ENCODE measurements around the gene MARK4. TPM values are rescaled to one million over a fixed set of nuclear protein-coding genes. Genes with fewer than 3 reads are reported as not detected.

MARK4 gene
- total RNA-seq, 1 experiment from 2014 or later = 37.7 TPM

- Histone ChIP-seq H3K79me2 (ENCODE audit: insufficient read depth, low read length) (peaks cover 38% of the 10 kb centered on the region), H3K27ac (ENCODE audit: low read depth, low read length) (no peak overlapping the region), H3K27me3 (ENCODE audit: insufficient read depth, low read length) (no peaks in the 10 kb centered on the region), H3K36me3 (ENCODE audit: control insufficient read depth in 1 of 2, insufficient read depth in 2 of 2, low read length in 2 of 2) (no peaks in the 10 kb centered on the region; a peak in 1 of 4 replicates), H3K4me3 (replicated peaks in 1 of 2; ENCODE audit: low read depth in 1 of 2, low read length in 2 of 2) (no peak overlapping the region), H3K4me1 (ENCODE audit: control insufficient read depth in 1 of 2, insufficient read depth in 2 of 2, low read length in 2 of 2) (peaks cover 6 to 21% of the 10 kb centered on the region in 2 experiments; a peak in 3 of 4 replicates), H3K4me2 (ENCODE audit: low read length) (no peak overlapping the region), H3K9ac (ENCODE audit: low read length) (no peak overlapping the region), H3K9me2 (ENCODE audit: insufficient read depth) (no peaks in the 10 kb centered on the region), H4K20me1 (ENCODE audit: insufficient read depth) (no peaks in the 10 kb centered on the region), H2AFZ (ENCODE audit: low read depth, low read length, poor library complexity, severe bottlenecking) (no peak overlapping the region), H3K9me3 (ENCODE audit: control insufficient read depth in 1 of 2, insufficient read depth in 1 of 2, low read depth in 1 of 2, low read length in 2 of 2) (no peaks in the 10 kb centered on the region)
- ATAC-seq (no peak), DNase-seq (ENCODE audit: low read depth, low spot score) (no peak)
- CTCF ChIA-PET = no interaction called here
- intact Hi-C loops (cut with micrococcal nuclease) = no loop called here
- RAD21 ChIA-PET (ENCODE audit: low non-redundant PET in 1 of 2, low total read pairs in 2 of 2, uncharacterized antibody in 2 of 2, unreplicated experiment in 2 of 2) = no interaction called here
- POLR2A ChIA-PET = no interaction called here
- no peak for TF ChIP-seq POLR2A (IDR thresholded peaks at IDR 0.05; ENCODE audit: borderline replicate concordance, extremely low read depth, insufficient read depth, insufficient read length)
- TF ChIP-seq SRF (IDR thresholded peaks at IDR 0.05; ENCODE audit: low read depth) = no peak
- no peak for TF ChIP-seq ZNF274 (IDR thresholded peaks at IDR 0.05; ENCODE audit: low read depth, low read length)
- TF ChIP-seq TCF7L2 (IDR thresholded peaks at IDR 0.05; ENCODE audit: borderline replicate concordance, extremely low read depth, insufficient read depth, insufficient read length) = no peak
- no peak for TF ChIP-seq RAD21 (IDR thresholded peaks at IDR 0.05; ENCODE audit: low read depth)
- TSS peak; percentile 28 for BruUV-seq (replicated peaks)
Measured at GRCh38 chr19:45255611-45256157, 4.6 kb downstream of the MARK4 start.

- H4K20me1 ChIP-seq (ENCODE audit: insufficient read depth) = no peaks in the 10 kb centered on the region
- RAD21 ChIA-PET (ENCODE audit: low non-redundant PET in 1 of 2, low total read pairs in 2 of 2, uncharacterized antibody in 2 of 2, unreplicated experiment in 2 of 2) = no interaction called here
- peaks cover 34% of the 10 kb centered on the region for H3K79me2 ChIP-seq (ENCODE audit: insufficient read depth, low read length)
- H3K9ac ChIP-seq (ENCODE audit: low read length) = no peak overlapping the region
- intact Hi-C loops (cut with micrococcal nuclease) = no loop called here
- H3K36me3 ChIP-seq (ENCODE audit: control insufficient read depth in 1 of 2, insufficient read depth in 2 of 2, low read length in 2 of 2) = no peaks in the 10 kb centered on the region; a peak in 1 of 4 replicates
- POLR2A ChIA-PET = no interaction called here
- H3K27ac ChIP-seq (ENCODE audit: low read depth, low read length) = no peak overlapping the region
- ATAC-seq (no peak), DNase-seq (ENCODE audit: low read depth, low spot score) (no peak)
- no peak overlapping the region for H3K4me2 ChIP-seq (ENCODE audit: low read length)
- BruUV-seq (replicated peaks) = no TSS peak
- no peaks in the 10 kb centered on the region for H3K27me3 ChIP-seq (ENCODE audit: insufficient read depth, low read length)
- no peaks in the 10 kb centered on the region for H3K9me3 ChIP-seq (ENCODE audit: control insufficient read depth in 1 of 2, insufficient read depth in 1 of 2, low read depth in 1 of 2, low read length in 2 of 2)
- H3K4me3 ChIP-seq (replicated peaks in 1 of 2; ENCODE audit: low read depth in 1 of 2, low read length in 2 of 2) = no peak overlapping the region
- no peak overlapping the region for H2AFZ ChIP-seq (ENCODE audit: low read depth, low read length, poor library complexity, severe bottlenecking)
- CTCF ChIA-PET = no interaction called here
- H3K4me1 ChIP-seq (ENCODE audit: control insufficient read depth in 1 of 2, insufficient read depth in 2 of 2, low read length in 2 of 2) = peaks cover 5 to 20% of the 10 kb centered on the region in 2 experiments; a peak in 3 of 4 replicates
- no peak for TF ChIP-seq ZNF274 (IDR thresholded peaks at IDR 0.05; ENCODE audit: low read depth, low read length)
- no peak for TF ChIP-seq RAD21 (IDR thresholded peaks at IDR 0.05; ENCODE audit: low read depth)
- TF ChIP-seq SRF (IDR thresholded peaks at IDR 0.05; ENCODE audit: low read depth) = no peak
- TF ChIP-seq POLR2AphosphoS5 (IDR thresholded peaks at IDR 0.05; ENCODE audit: low read depth, low read length) = no peak
- TF ChIP-seq EZH2phosphoT487 (IDR thresholded peaks at IDR 0.05; ENCODE audit: borderline replicate concordance) = no peak
- TF ChIP-seq CEBPB (IDR thresholded peaks at IDR 0.05; ENCODE audit: low read depth) = no peak
- TF ChIP-seq YY1 (IDR thresholded peaks at IDR 0.05; ENCODE audit: extremely low read depth, insufficient replicate concordance, low read depth, low read length) = no peak
- TF ChIP-seq JUND (IDR thresholded peaks at IDR 0.05) = no peak
- no peaks in the 10 kb centered on the region for H3K9me2 ChIP-seq (ENCODE audit: insufficient read depth)
Measured at GRCh38 chr19:45256836-45257235, 5.8 kb downstream of the MARK4 start.
